H1 (cell line): ENCODE data around the gene POLR1F.

Experiments used
- ATF3 ChIP-seq: IDR thresholded peaks from 2 replicates; pipeline ENCODE4 v1.6.1; 2011; ENCODE audit warnings: low read depth, mild to moderate bottlenecking, low read length; ENCODE audit not compliant: insufficient read depth
- CTCF ChIP-seq, 3 experiments: IDR thresholded peaks; 1 replicate in 2 of 3; 2 replicates in 1 of 3; pipeline versions ENCODE4 v1.5.1 to v1.6.1; 2011; ENCODE audit warnings: low read length in 3 of 3, mild to moderate bottlenecking in 3 of 3, inconsistent platforms in 2 of 3, low read depth in 1 of 3, moderate library complexity in 1 of 3; ENCODE audit not compliant: insufficient read depth in 1 of 3; ENCODE audit errors: control extremely low read depth in 1 of 3
- EP300 ChIP-seq, 2 experiments: IDR thresholded peaks; 1 replicate in 1 of 2; 2 replicates in 1 of 2; pipeline ENCODE4 v1.6.1; 2011 to 2012; ENCODE audit warnings: low read depth in 2 of 2, low read length in 2 of 2, mild to moderate bottlenecking in 2 of 2, borderline replicate concordance in 1 of 2, inconsistent platforms in 1 of 2, moderate library complexity in 1 of 2
- EZH2 ChIP-seq: fragments of 200-600 bp; sonication (generic); IDR thresholded peaks from 2 replicates; pipeline ENCODE4 v1.7.1; 2012; ENCODE audit warnings: low read depth, mild to moderate bottlenecking, moderate library complexity, low read length, inconsistent platforms; ENCODE audit not compliant: severe bottlenecking
- MAX ChIP-seq: IDR thresholded peaks from 2 replicates; pipeline ENCODE4 v1.6.1; 2012; ENCODE audit warnings: inconsistent platforms
- PHF8 ChIP-seq: fragments of 200-600 bp; sonication (generic); conservative IDR thresholded peaks from 2 replicates; pipeline ENCODE4 v1.7.1; 2012; ENCODE audit warnings: low read depth, mild to moderate bottlenecking, inconsistent platforms, low read length, moderate library complexity
- POLR2AphosphoS5 ChIP-seq: IDR thresholded peaks from 2 replicates; pipeline ENCODE4 v1.6.1; 2011; ENCODE audit warnings: low read depth, low read length
- SUZ12 ChIP-seq: fragments of 200-600 bp; sonication (generic); IDR thresholded peaks from 2 replicates; pipeline ENCODE4 v1.6.1; 2012; ENCODE audit warnings: mild to moderate bottlenecking, inconsistent platforms, low read length, moderate library complexity, mixed read lengths

- TF ChIP-seq CTCF (IDR thresholded peaks at IDR 0.05; ENCODE audit: control extremely low read depth in 1 of 3, insufficient read depth in 1 of 3, low read depth in 1 of 3, low read length in 3 of 3): peak in 2 of 3 experiments; percentile 24 to 48; a peak in 2 of 4 replicates
- no peak for TF ChIP-seq MAX
- no peak for TF ChIP-seq ATF3
- TF ChIP-seq EP300 (IDR thresholded peaks at IDR 0.05; ENCODE audit: borderline replicate concordance in 1 of 2, low read depth in 2 of 2, low read length in 2 of 2): no peak
- TF ChIP-seq POLR2AphosphoS5: no peak
- no peak for TF ChIP-seq SUZ12
- no peak for TF ChIP-seq EZH2
- TF ChIP-seq PHF8: no peak
These were observed 4.8 kb upstream of the POLR1F start for GRCh38 chr7:19713676-19714075.
